Breast epithelium (tissue), 3 donors: ENCODE measurements around the gene GALNT7.

Experiments
- CTCF ChIP-seq, 3 donors: fragments of 450-650 bp; IDR thresholded peaks; one replicate each; pipeline ENCODE4 v1.5.1; 2016 to 2017; ENCODE audit warnings: antibody characterized with exemption in 3 of 3, mild to moderate bottlenecking in 3 of 3, moderate library complexity in 3 of 3
- POLR2A ChIP-seq: fragments of 450-650 bp; IDR thresholded peaks from one replicate; pipeline ENCODE4 v1.6.1; 2016; ENCODE audit warnings: antibody characterized with exemption, mild to moderate bottlenecking, moderate library complexity
- POLR2AphosphoS5 ChIP-seq, 3 donors: sonication (generic); formaldehyde crosslinking; IDR thresholded peaks; one replicate each; pipeline ENCODE4 v1.6.1; 2017; ENCODE audit warnings: antibody characterized with exemption in 3 of 3

GRCh38 chr4:173174184-173174583 is 5.6 kb downstream of the GALNT7 start:
- TF ChIP-seq CTCF (IDR thresholded peaks at IDR 0.05) (no peak), POLR2A (no peak), POLR2AphosphoS5 (IDR thresholded peaks at IDR 0.05) (no peak)
